Germinal center (tissue), 1 donor: ENCODE data around the gene SLC6A1.

Source experiments
- DNase-seq: peaks from one replicate; pipeline ENCODE4 v3.0.0; 2012; ENCODE audit warnings: mixed read lengths, low spot score

SLC6A1 gene

GRCh38 chr3:10992017-10992942 lies at the start of gene SLC6A1:
TSS of gene SLC6A1 (plus strand) at chr3:10992748. CDS start at chr3:11017212, 24,464 bp downstream.
- DNase-seq: no peak

- DNase-seq: no peak
Observed at GRCh38 chr3:10944866-10945265, 47.7 kb upstream of the SLC6A1 start.

GRCh38 chr3:10945683-10946287 lies 46.8 kb upstream of the SLC6A1 start:
- peak; percentile 67 for DNase-seq

GRCh38 chr3:10946526-10946925 lies 46.0 kb upstream of the SLC6A1 start:
- no peak for DNase-seq

- DNase-seq: no peak
Observed at GRCh38 chr3:10948326-10948725, 44.2 kb upstream of the SLC6A1 start.

GRCh38 chr3:10949197-10949596 lies 43.4 kb upstream of the SLC6A1 start:
- DNase-seq: no peak

GRCh38 chr3:10950476-10951294 lies 41.9 kb upstream of the SLC6A1 start:
- DNase-seq: no peak

- DNase-seq: no peak
Observed at GRCh38 chr3:10951295-10951926, 41.1 kb upstream of the SLC6A1 start.

- no peak for DNase-seq
Observed at GRCh38 chr3:10952525-10952924, 40.0 kb upstream of the SLC6A1 start.

GRCh38 chr3:10954740-10955139 lies 37.8 kb upstream of the SLC6A1 start:
- DNase-seq: no peak

GRCh38 chr3:10955711-10956453 lies 36.7 kb upstream of the SLC6A1 start:
- no peak for DNase-seq

GRCh38 chr3:10956531-10956930 lies 36.0 kb upstream of the SLC6A1 start:
- no peak for DNase-seq

GRCh38 chr3:10956986-10957385 lies 35.6 kb upstream of the SLC6A1 start:
- no peak for DNase-seq

- no peak for DNase-seq
Observed at GRCh38 chr3:10957976-10958749, 34.4 kb upstream of the SLC6A1 start.

- no peak for DNase-seq
Observed at GRCh38 chr3:10960255-10960654, 32.3 kb upstream of the SLC6A1 start.

GRCh38 chr3:10961921-10962320 lies 30.6 kb upstream of the SLC6A1 start:
- DNase-seq: no peak

GRCh38 chr3:10962481-10963036 lies 30.0 kb upstream of the SLC6A1 start:
- no peak for DNase-seq

GRCh38 chr3:10964537-10965167 lies 27.9 kb upstream of the SLC6A1 start:
- DNase-seq: no peak

- no peak for DNase-seq
Observed at GRCh38 chr3:10968401-10968800, 24.1 kb upstream of the SLC6A1 start.
